SK-N-MC (cell line): ENCODE data around the gene RGS1.

ENCODE experiments used
- EZH2 ChIP-seq: fragments of 200-600 bp; sonication (generic); IDR thresholded peaks from one replicate; pipeline ENCODE4 v1.6.1; 2017; ENCODE audit warnings: antibody characterized with exemption
- POLR2AphosphoS5 ChIP-seq: IDR thresholded peaks from 2 replicates; pipeline ENCODE4 v1.6.1; 2012; ENCODE audit warnings: mild to moderate bottlenecking, low read depth, low read length, borderline replicate concordance

- no peak for TF ChIP-seq EZH2
- no peak for TF ChIP-seq POLR2AphosphoS5
These were observed 46.4 kb upstream of the RGS1 start for GRCh38 chr1:192529031-192529755.
